ACHN (cell line): ENCODE data around the gene PIKFYVE.
A peak's percentile ranks its signal among the peaks of the same experiment; 100 is the strongest.
"Not testable (repeated sequence)": the region's sequence is repeated elsewhere in the genome, so short reads cannot be mapped to it uniquely, and the experiment has no call there.

Source experiments
- DNase-seq: peaks from one replicate; pipeline ENCODE4 v3.0.0-alpha.2; 2015
- in situ Hi-C: cut with HindIII; loops from 2 replicates; pipeline ENCODE4 v1.10.0; 2017; ENCODE audit warnings: low sequenced_read_pairs, low pct_ligation_motif_present, low pct_unique_long_range_greater_than_20kb

Gene PIKFYVE

GRCh38 chr2:208379192-208379591 is 113.1 kb downstream of the PIKFYVE start:
- DNase-seq, result no peak
- in situ Hi-C loops, result no loop called here

GRCh38 chr2:208384637-208385036 is 118.6 kb downstream of the PIKFYVE start:
- in situ Hi-C loops, result no loop called here
- no peak for DNase-seq

GRCh38 chr2:208386541-208386940 is 120.5 kb downstream of the PIKFYVE start:
- no peak for DNase-seq
- in situ Hi-C loops, result no loop called here

GRCh38 chr2:208389940-208390339 is 123.9 kb downstream of the PIKFYVE start:
- in situ Hi-C loops, result no loop called here
- DNase-seq, result no peak

- in situ Hi-C loops, result no loop called here
Observed at GRCh38 chr2:208392300-208392699, 126.2 kb downstream of the PIKFYVE start.

GRCh38 chr2:208396796-208397195 is 130.7 kb downstream of the PIKFYVE start:
- in situ Hi-C loops, DNase-seq: not testable (repeated sequence)

More at GRCh38 chr2:208392300-208392699, 126.2 kb downstream of the PIKFYVE start:
- DNase-seq, result no peak

GRCh38 chr2:208399201-208399600 is 133.1 kb downstream of the PIKFYVE start:
- no peak for DNase-seq
- in situ Hi-C loops, result no loop called here

- in situ Hi-C loops, result no loop called here
Observed at GRCh38 chr2:208406474-208407451, 140.7 kb downstream of the PIKFYVE start, which contains the start of gene PTH2R. Gene PTH2R (plus strand): TSS chr2:208406792. CDS start chr2:208407044, 252 bp downstream.

GRCh38 chr2:208407667-208408066 is 141.6 kb downstream of the PIKFYVE start:
- DNase-seq, result peak; percentile 38
- in situ Hi-C loops, result no loop called here

More at GRCh38 chr2:208406474-208407451, 140.7 kb downstream of the PIKFYVE start, which contains the start of gene PTH2R:
- DNase-seq, result no peak
